IMR-90 (cell line): Measurements from ENCODE around the gene GATD1. TPM values are rescaled to one million over a fixed set of nuclear protein-coding genes. Genes with fewer than 3 reads are reported as not detected.

Source experiments
- ATAC-seq: fragments of 200-7000 bp; cut with Tn5 transposase; 2 replicates; pipeline ENCODE4 v1.9.1; 2020; ENCODE audit warnings: low read depth, mild to moderate bottlenecking, moderate library complexity
- BruUV-seq: library from RNA; stranded (reverse); fragments of 400-500 nt; replicated peaks from 2 replicates; lab custom pipeline; 2021; lab: Mats Ljungman, UMichigan
- CTCF ChIA-PET: fragments of 300-600 bp; formaldehyde crosslinking; extraction: SDS; loops from one replicate; lab custom pipeline; 2021; ENCODE audit warnings: antibody characterized with exemption; lab: Yijun Ruan, JAX
- POLR2A ChIA-PET: fragments of 300-600 bp; sonication (Branson Sonifier 250); formaldehyde crosslinking; loops from one replicate; lab custom pipeline; 2022; ENCODE audit warnings: antibody characterized with exemption; ENCODE audit not compliant: unreplicated experiment; lab: Charles Lee
- DNase-seq: peaks from one replicate; pipeline ENCODE4 v3.0.0; 2013
- H2AFZ ChIP-seq: replicated peaks from 2 replicates; pipeline ENCODE3; 2013; ENCODE audit warnings: low read length, mild to moderate bottlenecking; ENCODE audit not compliant: poor library complexity
- H2AK5ac ChIP-seq: 2 replicates; pipeline ENCODE4 v1.6.1; 2013; ENCODE audit warnings: low read depth, low read length, inconsistent platforms
- H2AK9ac ChIP-seq: replicated peaks from 2 replicates; pipeline ENCODE3; 2013; ENCODE audit warnings: mild to moderate bottlenecking, low read depth, low read length, moderate library complexity; ENCODE audit not compliant: poor library complexity
- H2BK120ac ChIP-seq: 2 replicates; pipeline ENCODE4 v1.6.1; 2013; ENCODE audit warnings: low read depth, low read length, inconsistent platforms
- H2BK15ac ChIP-seq: 3 replicates; pipeline ENCODE4 v1.6.1; 2013; ENCODE audit warnings: low read depth, low read length, inconsistent platforms
- H2BK20ac ChIP-seq: 2 replicates; pipeline ENCODE4 v1.6.1; 2013; ENCODE audit warnings: low read depth, mild to moderate bottlenecking, inconsistent platforms, low read length, moderate library complexity
- H2BK5ac ChIP-seq: 2 replicates; pipeline ENCODE4 v1.6.1; 2013; ENCODE audit warnings: mild to moderate bottlenecking, low read depth, low read length, inconsistent platforms; ENCODE audit not compliant: poor library complexity, severe bottlenecking
- H3K14ac ChIP-seq: replicated peaks from 2 replicates; pipeline ENCODE4 v1.6.1; 2013; ENCODE audit warnings: low read depth, low read length, inconsistent platforms
- H3K18ac ChIP-seq: 2 replicates; pipeline ENCODE4 v1.6.1; 2013; ENCODE audit warnings: low read depth, low read length, control low read depth
- H3K23ac ChIP-seq: 2 replicates; pipeline ENCODE4 v1.6.1; 2013; ENCODE audit warnings: low read depth, low read length, inconsistent platforms
- H3K27ac ChIP-seq: 2 replicates; pipeline ENCODE4 v1.5.1; 2013; ENCODE audit warnings: mild to moderate bottlenecking, control low read depth, low read length; ENCODE audit not compliant: insufficient read depth
- H3K27me3 ChIP-seq: 2 replicates; pipeline ENCODE4 v1.6.1; 2013; ENCODE audit warnings: low read length; ENCODE audit not compliant: control insufficient read depth, insufficient read depth
- H3K36me3 ChIP-seq: 2 replicates; pipeline ENCODE4 v1.6.1; 2013; ENCODE audit warnings: low read length, mixed read lengths; ENCODE audit not compliant: control insufficient read depth, insufficient read depth
- H3K4ac ChIP-seq: 2 replicates; pipeline ENCODE4 v1.6.1; 2013; ENCODE audit warnings: low read depth, low read length, inconsistent platforms
- H3K4me1 ChIP-seq: 2 replicates; pipeline ENCODE4 v1.6.1; 2013; ENCODE audit warnings: low read length, mixed read lengths; ENCODE audit not compliant: control insufficient read depth, insufficient read depth
- H3K4me2 ChIP-seq: 2 replicates; pipeline ENCODE4 v1.6.1; 2013; ENCODE audit warnings: low read depth, mild to moderate bottlenecking, control low read depth, low read length, moderate library complexity
- H3K4me3 ChIP-seq: 2 replicates; pipeline ENCODE4 v1.5.1; 2013; ENCODE audit warnings: low read depth, mild to moderate bottlenecking, control low read depth, low read length, moderate library complexity; ENCODE audit not compliant: insufficient read depth
- H3K56ac ChIP-seq: 2 replicates; pipeline ENCODE4 v1.6.1; 2013; ENCODE audit warnings: low read length, inconsistent platforms; ENCODE audit not compliant: insufficient read depth; ENCODE audit errors: extremely low read depth
- H3K79me1 ChIP-seq, 2 experiments: 2 replicates each; pipeline ENCODE4 v1.6.1; 2013; ENCODE audit warnings: low read length in 2 of 2, inconsistent platforms in 1 of 2, low read depth in 1 of 2
- H3K9ac ChIP-seq: 2 replicates; pipeline ENCODE4 v1.6.1; 2013; ENCODE audit warnings: low read depth, low read length, control low read depth
- H3K9me1 ChIP-seq: 2 replicates; pipeline ENCODE4 v1.6.1; 2013; ENCODE audit warnings: low read length, inconsistent platforms; ENCODE audit not compliant: insufficient read depth
- H3K9me3 ChIP-seq: 2 replicates; pipeline ENCODE4 v1.6.1; 2013; ENCODE audit warnings: low read length; ENCODE audit not compliant: control insufficient read depth, insufficient read depth
- H4K20me1 ChIP-seq: 2 replicates; pipeline ENCODE4 v1.6.1; 2013; ENCODE audit warnings: low read length, inconsistent platforms; ENCODE audit not compliant: insufficient read depth
- H4K5ac ChIP-seq: 2 replicates; pipeline ENCODE4 v1.6.1; 2013; ENCODE audit warnings: mild to moderate bottlenecking, low read depth, low read length, control low read depth
- H4K8ac ChIP-seq, 2 experiments: 2 replicates each; pipeline ENCODE4 v1.6.1; 2013; ENCODE audit warnings: low read depth in 2 of 2, low read length in 2 of 2, control low read depth in 1 of 2, inconsistent platforms in 1 of 2
- H4K91ac ChIP-seq: 2 replicates; pipeline ENCODE4 v1.6.1; 2013; ENCODE audit warnings: low read depth, low read length, inconsistent platforms; ENCODE audit not compliant: insufficient read depth
- BHLHE40 ChIP-seq: fragments of 150-350 bp; IDR thresholded peaks from 2 replicates; pipeline ENCODE4 v1.6.1; 2016; ENCODE audit warnings: mild to moderate bottlenecking, low read depth, low read length
- CEBPB ChIP-seq: IDR thresholded peaks from 2 replicates; pipeline ENCODE4 v1.6.1; 2012; ENCODE audit warnings: low read depth, low read length, improper control_type of control experiment
- CHD1 ChIP-seq: IDR thresholded peaks from 2 replicates; pipeline ENCODE4 v1.6.1; 2012; ENCODE audit warnings: low read depth, low read length, improper control_type of control experiment
- ELK1 ChIP-seq: fragments of 150-350 bp; IDR thresholded peaks from 2 replicates; pipeline ENCODE4 v1.6.1; 2016; ENCODE audit warnings: low read depth, mild to moderate bottlenecking, low read length, moderate library complexity, borderline replicate concordance
- MAZ ChIP-seq: IDR thresholded peaks from 2 replicates; pipeline ENCODE4 v1.6.1; 2012; ENCODE audit warnings: low read depth, mild to moderate bottlenecking, low read length, improper control_type of control experiment, moderate library complexity, borderline replicate concordance
- NFE2L2 ChIP-seq: fragments of 150-350 bp; IDR thresholded peaks from 2 replicates; pipeline ENCODE4 v1.6.1; 2016; ENCODE audit warnings: low read depth, mild to moderate bottlenecking, low read length
- POLR2A ChIP-seq: IDR thresholded peaks from 2 replicates; pipeline ENCODE4 v1.6.1; 2012; ENCODE audit warnings: mild to moderate bottlenecking, low read depth, low read length
- RAD21 ChIP-seq: IDR thresholded peaks from 2 replicates; pipeline ENCODE4 v1.6.1; 2012; ENCODE audit warnings: low read length, improper control_type of control experiment
- RCOR1 ChIP-seq: IDR thresholded peaks from 2 replicates; pipeline ENCODE4 v1.6.1; 2012; ENCODE audit warnings: mild to moderate bottlenecking, low read length, improper control_type of control experiment; ENCODE audit not compliant: insufficient replicate concordance
- RFX5 ChIP-seq: IDR thresholded peaks from 2 replicates; pipeline ENCODE4 v1.8.0; 2012; ENCODE audit warnings: low read depth, mild to moderate bottlenecking, low read length, moderate library complexity
- WGBS, 2 experiments: methylation state at CpG; one replicate each; pipeline versions ENCODE4 v1.1.5 to v1.1.7; 2013; ENCODE audit warnings: missing lambda C conversion rate in 2 of 2; ENCODE audit not compliant: insufficient read length in 1 of 2; ENCODE audit errors: extremely low coverage in 2 of 2; 5-methylcytosine and 5-hydroxymethylcytosine counted together
- dilution Hi-C: fragments of 300-500 bp; cut with HindIII; formaldehyde crosslinking; loops from one replicate; pipeline ENCODE4 v1.14.3; 2018; ENCODE audit warnings: low sequenced_read_pairs; ENCODE audit not compliant: unreplicated experiment
- in situ Hi-C: fragments of 300-500 bp; cut with MboI; formaldehyde crosslinking; loops from 3 replicates; pipeline ENCODE4 v1.14.3; 2019; ENCODE audit warnings: low sequenced_read_pairs, inconsistent platforms, mixed read lengths
- intact Hi-C: fragments of 100-400 bp; cut with micrococcal nuclease; formaldehyde crosslinking; loops from 2 replicates; pipeline ENCODE4 v1.10.0; 2022
- polyA plus RNA-seq, 3 experiments: library from polyadenylated mRNA; depleted of rRNA; stranded (reverse); fragments of >200 nt; gene quantifications; 2 replicates each; pipeline ENCODE4 v1.2.3, GENCODE V29; 2012; ENCODE audit warnings: low replicate concordance in 1 of 3
- total RNA-seq: library from RNA; depleted of rRNA; stranded (reverse); fragments of >200 nt; gene quantifications from 2 replicates; pipeline ENCODE4 v1.2.3, GENCODE V29; 2012

The GATD1 gene
- total and polyA plus RNA-seq, 2 of the 4 experiments (the other 2 are of a cell fraction) = 3.0 to 52.5 TPM

- no peak for TF ChIP-seq MAZ
Observed at GRCh38 chr11:826836-827145, 49.5 kb upstream of the GATD1 start (continued).

- peaks cover 7% of the 10 kb centered on the region for H3K9me1 ChIP-seq
- no peak overlapping the region for H2AK5ac ChIP-seq
- H3K4me2 ChIP-seq = no peak overlapping the region
- intact Hi-C loops = no loop called here
- H3K36me3 ChIP-seq = peaks cover 30% of the 10 kb centered on the region
- no peak overlapping the region for H2BK120ac ChIP-seq
- no peak overlapping the region for H2BK15ac ChIP-seq
- no peak overlapping the region for H3K9ac ChIP-seq
- no peaks in the 10 kb centered on the region for H3K9me3 ChIP-seq
- peaks cover 29% of the 10 kb centered on the region for H4K20me1 ChIP-seq
- no peak overlapping the region for H3K23ac ChIP-seq
- H3K4ac ChIP-seq = no peak overlapping the region
- WGBS, 2 experiments = no CpG with 5 or more reads among the region's 9 CpGs
- DNase-seq (no peak), ATAC-seq (no peak)
- H3K27me3 ChIP-seq = peaks cover 6% of the 10 kb centered on the region; the same call in 1 of the 2 replicates
- POLR2A ChIA-PET = no interaction called here
- peaks cover 11 to 15% of the 10 kb centered on the region in 2 experiments for H3K79me1 ChIP-seq
- TF ChIP-seq RCOR1 (no peak), CEBPB (no peak), POLR2A (no peak), RAD21 (no peak), RFX5 (no peak), NFE2L2 (no peak), ELK1 (no peak), BHLHE40 (no peak), CHD1 (no peak)
- no peak overlapping the region for H2BK5ac ChIP-seq
- H4K91ac ChIP-seq = no peak overlapping the region
- H3K4me3 ChIP-seq = no peak overlapping the region
- H4K8ac ChIP-seq = no peak overlapping the region
- H3K18ac ChIP-seq = no peak overlapping the region
- no peak overlapping the region for H3K56ac ChIP-seq
- BruUV-seq = no TSS peak
- dilution Hi-C loops = no loop called here
- CTCF ChIA-PET = no interaction called here
- no peak overlapping the region for H3K27ac ChIP-seq
- no peak overlapping the region for H2AK9ac ChIP-seq
- H2AFZ ChIP-seq = no peak overlapping the region
- in situ Hi-C loops = no loop called here
- no peak overlapping the region for H2BK20ac ChIP-seq
- H4K5ac ChIP-seq = no peak overlapping the region
- no peak overlapping the region for H3K14ac ChIP-seq
- H3K4me1 ChIP-seq = peaks cover 20% of the 10 kb centered on the region
Observed at GRCh38 chr11:826227-826621, 48.9 kb upstream of the GATD1 start.
